A673 (cell line): ENCODE data around the gene ENTPD8. TPM values are rescaled to one million over a fixed set of nuclear protein-coding genes. Genes with fewer than 3 reads are reported as not detected.

ENCODE experiments used
- BruUV-seq: library from RNA; stranded (reverse); fragments of 400-500 nt; replicated peaks from 2 replicates; lab custom pipeline; 2021; lab: Mats Ljungman, UMichigan
- CTCF ChIA-PET: fragments of 300-600 bp; sonication (Branson Sonifier 250); formaldehyde crosslinking; loops from one replicate; lab custom pipeline; 2022; ENCODE audit warnings: antibody characterized with exemption; lab: Charles Lee
- POLR2A ChIA-PET: fragments of 300-600 bp; sonication (Branson Sonifier 250); formaldehyde crosslinking; loops from one replicate; lab custom pipeline; 2022; ENCODE audit warnings: antibody characterized with exemption; ENCODE audit not compliant: low non-redundant PET; lab: Charles Lee
- DNase-seq: peaks from one replicate; pipeline ENCODE4 v3.0.0-alpha.2; 2015; ENCODE audit warnings: low spot score
- H3K27ac ChIP-seq: fragments of 200-600 bp; sonication (generic); 2 replicates; pipeline ENCODE4 v1.5.1; 2016; ENCODE audit warnings: mixed run types, low read depth, mild to moderate bottlenecking, mixed read lengths, antibody characterized with exemption, low read length; ENCODE audit not compliant: poor library complexity, severe bottlenecking
- H3K27me3 ChIP-seq: fragments of 200-600 bp; sonication (generic); replicated peaks from 2 replicates; pipeline ENCODE4 v1.6.1; 2017; ENCODE audit warnings: mixed run types, low read depth, mild to moderate bottlenecking, mixed read lengths, antibody characterized with exemption, low read length; ENCODE audit not compliant: insufficient read depth, poor library complexity
- H3K36me3 ChIP-seq: fragments of 200-600 bp; sonication (generic); 2 replicates; pipeline ENCODE4 v1.6.1; 2016; ENCODE audit warnings: mixed run types, mild to moderate bottlenecking, mixed read lengths, antibody characterized with exemption, low read length; ENCODE audit not compliant: insufficient read depth, poor library complexity, severe bottlenecking
- H3K4me1 ChIP-seq: fragments of 200-600 bp; sonication (generic); 2 replicates; pipeline ENCODE4 v1.6.1; 2017; ENCODE audit warnings: mixed run types, mild to moderate bottlenecking, mixed read lengths, antibody characterized with exemption, low read length; ENCODE audit not compliant: insufficient read depth, poor library complexity, severe bottlenecking
- H3K4me3 ChIP-seq: fragments of 200-600 bp; sonication (generic); 2 replicates; pipeline ENCODE4 v1.5.1; 2016; ENCODE audit warnings: low read depth, mixed run types, mild to moderate bottlenecking, mixed read lengths, low read length; ENCODE audit not compliant: poor library complexity, severe bottlenecking
- H3K9me3 ChIP-seq: fragments of 200-600 bp; sonication (generic); 2 replicates; pipeline ENCODE4 v1.6.1; 2016; ENCODE audit warnings: mixed run types, low read depth, mild to moderate bottlenecking, mixed read lengths, antibody characterized with exemption, low read length; ENCODE audit not compliant: poor library complexity, severe bottlenecking
- EZH2 ChIP-seq: fragments of 200-600 bp; sonication (generic); IDR thresholded peaks from 2 replicates; pipeline ENCODE4 v1.6.1; 2017; ENCODE audit warnings: borderline replicate concordance, low read depth, mild to moderate bottlenecking, mixed read lengths, antibody characterized with exemption, low read length; ENCODE audit not compliant: poor library complexity, severe bottlenecking
- intact Hi-C: fragments of 100-400 bp; cut with micrococcal nuclease; formaldehyde crosslinking; loops from one replicate; pipeline ENCODE4 v1.10.0; 2022; ENCODE audit not compliant: unreplicated experiment
- total RNA-seq: library from RNA; stranded (reverse); gene quantifications from 2 replicates; pipeline ENCODE4 v1.2.3, GENCODE V29; 2021
- TF ChIP-seq, protein P1 (sequence below): fragments of 300-800, 200-600 bp; sonication (generic); conservative IDR thresholded peaks from 2 replicates; pipeline ENCODE4 v1.5.1; 2017; ENCODE audit warnings: low read depth, mild to moderate bottlenecking, antibody characterized with exemption, low read length, moderate library complexity, mixed read lengths

The ENTPD8 gene
- total RNA-seq, 1 experiment from 2014 or later = not detected

DNA sequence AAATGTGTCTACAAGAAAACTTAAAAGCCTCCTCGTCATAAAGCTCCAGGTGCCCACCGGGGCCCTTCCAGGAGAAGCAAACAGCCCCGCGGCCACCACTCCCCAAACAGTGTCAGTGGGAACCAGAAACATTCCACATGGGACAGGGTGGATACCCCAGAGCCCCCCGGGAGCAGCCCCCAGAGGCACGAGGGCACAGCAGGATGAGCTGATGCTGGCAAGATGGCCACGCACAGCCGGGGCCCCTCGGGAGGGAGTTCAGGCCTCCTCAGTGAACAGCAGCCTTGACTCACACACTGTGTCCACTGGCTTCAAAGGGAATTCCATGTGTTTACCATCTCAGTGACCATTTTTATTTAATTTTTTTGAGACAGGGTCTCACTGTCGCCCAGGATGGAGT is 28.7 kb downstream of the ENTPD8 start:
- no peak overlapping the region for H3K27ac ChIP-seq
- no peaks in the 10 kb centered on the region for H3K9me3 ChIP-seq
- intact Hi-C loops = no loop called here
- DNase-seq = no peak
- BruUV-seq = no TSS peak
- TF ChIP-seq, protein P1, sequence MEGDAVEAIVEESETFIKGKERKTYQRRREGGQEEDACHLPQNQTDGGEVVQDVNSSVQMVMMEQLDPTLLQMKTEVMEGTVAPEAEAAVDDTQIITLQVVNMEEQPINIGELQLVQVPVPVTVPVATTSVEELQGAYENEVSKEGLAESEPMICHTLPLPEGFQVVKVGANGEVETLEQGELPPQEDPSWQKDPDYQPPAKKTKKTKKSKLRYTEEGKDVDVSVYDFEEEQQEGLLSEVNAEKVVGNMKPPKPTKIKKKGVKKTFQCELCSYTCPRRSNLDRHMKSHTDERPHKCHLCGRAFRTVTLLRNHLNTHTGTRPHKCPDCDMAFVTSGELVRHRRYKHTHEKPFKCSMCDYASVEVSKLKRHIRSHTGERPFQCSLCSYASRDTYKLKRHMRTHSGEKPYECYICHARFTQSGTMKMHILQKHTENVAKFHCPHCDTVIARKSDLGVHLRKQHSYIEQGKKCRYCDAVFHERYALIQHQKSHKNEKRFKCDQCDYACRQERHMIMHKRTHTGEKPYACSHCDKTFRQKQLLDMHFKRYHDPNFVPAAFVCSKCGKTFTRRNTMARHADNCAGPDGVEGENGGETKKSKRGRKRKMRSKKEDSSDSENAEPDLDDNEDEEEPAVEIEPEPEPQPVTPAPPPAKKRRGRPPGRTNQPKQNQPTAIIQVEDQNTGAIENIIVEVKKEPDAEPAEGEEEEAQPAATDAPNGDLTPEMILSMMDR = no peak
- no peak for TF ChIP-seq EZH2
- no peaks in the 10 kb centered on the region for H3K27me3 ChIP-seq
- CTCF ChIA-PET = no interaction called here
- no peaks in the 10 kb centered on the region for H3K36me3 ChIP-seq
- peaks cover 18% of the 10 kb centered on the region for H3K4me1 ChIP-seq
- H3K4me3 ChIP-seq = no peak overlapping the region
- POLR2A ChIA-PET = no interaction called here

DNA sequence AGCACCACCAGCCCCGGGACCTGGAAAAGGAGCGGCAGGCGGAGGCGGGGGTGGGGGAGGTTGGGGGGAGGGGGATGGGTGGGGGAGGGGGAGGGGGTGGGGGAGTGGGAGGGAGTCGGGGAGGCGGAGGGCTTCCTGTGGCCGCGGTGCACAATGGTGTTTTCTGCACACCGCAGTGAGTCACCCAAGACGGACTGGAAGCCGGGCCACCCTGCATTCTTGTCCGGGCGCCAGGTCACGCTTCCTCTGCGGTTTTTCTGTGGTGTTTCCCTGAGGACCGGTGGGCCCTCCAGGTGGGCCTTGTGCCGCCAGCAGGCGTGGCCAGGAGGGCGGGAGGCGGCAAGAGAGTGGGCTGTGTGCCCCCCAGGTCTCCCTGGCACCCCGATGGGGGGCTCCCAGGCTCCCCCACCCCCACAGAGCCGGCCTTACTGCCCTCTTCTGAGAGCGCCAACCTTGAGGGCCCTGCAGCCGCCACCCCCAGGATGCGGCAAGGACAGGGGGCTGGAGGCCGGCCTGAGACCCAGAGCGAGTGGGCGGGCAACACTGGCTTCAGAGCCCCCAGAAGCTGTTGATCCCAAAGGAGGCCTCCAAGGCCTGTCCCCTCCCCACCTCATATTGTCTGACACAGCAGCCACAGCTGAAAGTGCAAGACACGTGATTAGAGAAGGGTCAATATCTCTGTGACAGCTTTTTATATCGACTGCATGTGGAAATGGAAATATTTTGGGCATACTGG is 29.3 kb downstream of the ENTPD8 start:
- H3K4me3 ChIP-seq = no peak overlapping the region

DNA sequence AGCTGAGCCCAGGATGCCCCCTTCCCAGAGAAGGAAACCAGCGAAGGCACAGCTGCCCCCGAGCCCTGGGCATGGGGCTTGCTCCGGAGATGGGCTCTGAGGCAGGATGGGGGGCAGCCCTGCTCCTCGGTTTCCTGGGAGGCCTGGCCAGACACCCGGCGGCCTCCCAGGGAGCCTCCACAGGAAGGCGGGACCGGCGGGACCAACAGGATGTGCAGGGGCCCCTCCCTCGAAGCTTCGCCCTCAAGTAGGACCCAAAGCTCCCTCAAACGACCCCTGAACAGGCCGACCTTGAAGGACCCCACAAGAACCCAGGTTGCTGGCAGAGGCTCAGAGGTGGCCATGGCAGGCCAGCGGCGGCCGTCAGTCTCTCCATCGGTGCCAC is 29.9 kb downstream of the ENTPD8 start:
- H3K36me3 ChIP-seq = no peaks in the 10 kb centered on the region
- peak overlapping the region; percentile 5 for H3K27ac ChIP-seq
- no peaks in the 10 kb centered on the region for H3K27me3 ChIP-seq
- ChIA-PET POLR2A (no interaction called here), CTCF (no interaction called here)
- intact Hi-C loops = no loop called here
- peaks cover 27% of the 10 kb centered on the region for H3K4me1 ChIP-seq
- DNase-seq = no peak
- BruUV-seq = no TSS peak
- no peak overlapping the region for H3K4me3 ChIP-seq
- TF ChIP-seq, protein P1 = no peak
- TF ChIP-seq EZH2 = no peak
- no peaks in the 10 kb centered on the region for H3K9me3 ChIP-seq

More for the DNA sequence above, 29.3 kb downstream of the ENTPD8 start:
- intact Hi-C loops = no loop called here
- no peaks in the 10 kb centered on the region for H3K27me3 ChIP-seq
- TF ChIP-seq, protein P1 = no peak
- no peak for TF ChIP-seq EZH2
- ChIA-PET CTCF (no interaction called here), POLR2A (no interaction called here)
- H3K4me1 ChIP-seq = peaks cover 22% of the 10 kb centered on the region
- no TSS peak for BruUV-seq
- H3K36me3 ChIP-seq = no peaks in the 10 kb centered on the region
- DNase-seq = peak; percentile 54
- no peaks in the 10 kb centered on the region for H3K9me3 ChIP-seq
- no peak overlapping the region for H3K27ac ChIP-seq
